ENCODE data around the gene TGFBR2. TPM values are rescaled to one million over a fixed set of nuclear protein-coding genes. Genes with fewer than 3 reads are reported as not detected.

TGFBR2 gene
- total RNA-seq, 1 experiment from 2014 or later: not detected

- no peak overlapping the region for H3K27ac ChIP-seq (ENCODE audit: low read length)
- no peaks in the 10 kb centered on the region for H3K9me3 ChIP-seq (ENCODE audit: low read length)
- no peaks in the 10 kb centered on the region for H3K36me3 ChIP-seq (ENCODE audit: insufficient read depth, low read length)
- H2AFZ ChIP-seq (ENCODE audit: low read length): no peak overlapping the region
- H3K4me1 ChIP-seq (ENCODE audit: low read length): no peaks in the 10 kb centered on the region
- no peaks in the 10 kb centered on the region for H4K20me1 ChIP-seq (ENCODE audit: insufficient read depth, low read depth, low read length)
- H3K4me3 ChIP-seq (ENCODE audit: low read length): no peak overlapping the region
- H3K9ac ChIP-seq (ENCODE audit: low read length): no peak overlapping the region
- no peak overlapping the region for H3K4me2 ChIP-seq (ENCODE audit: low read depth, low read length, poor library complexity, severe bottlenecking)
- H3K79me2 ChIP-seq (ENCODE audit: low read length): no peaks in the 10 kb centered on the region
- no peaks in the 10 kb centered on the region for H3K27me3 ChIP-seq (ENCODE audit: low read length)
- no peaks in the 10 kb centered on the region for H3K9me2 ChIP-seq (replicated peaks; ENCODE audit: insufficient read depth, low read length)
- no peak for DNase-seq
Measured at GRCh38 chr3:30613133-30613825, 6.9 kb downstream of the TGFBR2 start.

GRCh38 chr3:30614373-30614772 is 8.0 kb downstream of the TGFBR2 start:
- Histone ChIP-seq H3K9me2 (replicated peaks; ENCODE audit: insufficient read depth, low read length) (no peaks in the 10 kb centered on the region), H3K9ac (ENCODE audit: low read length) (no peak overlapping the region), H4K20me1 (ENCODE audit: insufficient read depth, low read depth, low read length) (no peaks in the 10 kb centered on the region), H3K27me3 (ENCODE audit: low read length) (no peaks in the 10 kb centered on the region), H3K4me1 (ENCODE audit: low read length) (no peaks in the 10 kb centered on the region), H3K4me2 (ENCODE audit: low read depth, low read length, poor library complexity, severe bottlenecking) (no peak overlapping the region), H3K36me3 (ENCODE audit: insufficient read depth, low read length) (no peaks in the 10 kb centered on the region), H3K4me3 (ENCODE audit: low read length) (no peak overlapping the region), H3K79me2 (ENCODE audit: low read length) (no peaks in the 10 kb centered on the region), H2AFZ (ENCODE audit: low read length) (no peak overlapping the region), H3K27ac (ENCODE audit: low read length) (no peak overlapping the region), H3K9me3 (ENCODE audit: low read length) (no peaks in the 10 kb centered on the region)
- DNase-seq: no peak

GRCh38 chr3:30614943-30615342 is 8.5 kb downstream of the TGFBR2 start:
- H3K27me3 ChIP-seq (ENCODE audit: low read length): no peaks in the 10 kb centered on the region
- no peak overlapping the region for H3K4me2 ChIP-seq (ENCODE audit: low read depth, low read length, poor library complexity, severe bottlenecking)
- no peak for DNase-seq
- H3K79me2 ChIP-seq (ENCODE audit: low read length): no peaks in the 10 kb centered on the region
- no peaks in the 10 kb centered on the region for H3K36me3 ChIP-seq (ENCODE audit: insufficient read depth, low read length)
- H3K9me3 ChIP-seq (ENCODE audit: low read length): no peaks in the 10 kb centered on the region
- H3K4me3 ChIP-seq (ENCODE audit: low read length): no peak overlapping the region
- H3K9ac ChIP-seq (ENCODE audit: low read length): no peak overlapping the region
- no peaks in the 10 kb centered on the region for H3K4me1 ChIP-seq (ENCODE audit: low read length)
- H3K9me2 ChIP-seq (replicated peaks; ENCODE audit: insufficient read depth, low read length): no peaks in the 10 kb centered on the region
- no peak overlapping the region for H2AFZ ChIP-seq (ENCODE audit: low read length)
- no peak overlapping the region for H3K27ac ChIP-seq (ENCODE audit: low read length)
- no peaks in the 10 kb centered on the region for H4K20me1 ChIP-seq (ENCODE audit: insufficient read depth, low read depth, low read length)

- Histone ChIP-seq H3K9me3 (ENCODE audit: low read length) (no peaks in the 10 kb centered on the region), H3K36me3 (ENCODE audit: insufficient read depth, low read length) (no peaks in the 10 kb centered on the region), H3K27ac (ENCODE audit: low read length) (no peak overlapping the region), H3K4me3 (ENCODE audit: low read length) (no peak overlapping the region), H3K27me3 (ENCODE audit: low read length) (no peaks in the 10 kb centered on the region), H3K4me1 (ENCODE audit: low read length) (no peaks in the 10 kb centered on the region), H3K79me2 (ENCODE audit: low read length) (no peaks in the 10 kb centered on the region), H3K4me2 (ENCODE audit: low read depth, low read length, poor library complexity, severe bottlenecking) (no peak overlapping the region), H4K20me1 (ENCODE audit: insufficient read depth, low read depth, low read length) (no peaks in the 10 kb centered on the region), H2AFZ (ENCODE audit: low read length) (no peak overlapping the region), H3K9ac (ENCODE audit: low read length) (no peak overlapping the region), H3K9me2 (replicated peaks; ENCODE audit: insufficient read depth, low read length) (no peaks in the 10 kb centered on the region)
- DNase-seq: no peak
Measured at GRCh38 chr3:30615615-30616346, 9.4 kb downstream of the TGFBR2 start.

- H3K27me3 ChIP-seq (ENCODE audit: low read length): no peaks in the 10 kb centered on the region
- H3K36me3 ChIP-seq (ENCODE audit: insufficient read depth, low read length): no peaks in the 10 kb centered on the region
- H3K4me2 ChIP-seq (ENCODE audit: low read depth, low read length, poor library complexity, severe bottlenecking): no peak overlapping the region
- no peak overlapping the region for H3K27ac ChIP-seq (ENCODE audit: low read length)
- no peaks in the 10 kb centered on the region for H3K9me3 ChIP-seq (ENCODE audit: low read length)
- no peak overlapping the region for H3K4me3 ChIP-seq (ENCODE audit: low read length)
- no peak overlapping the region for H3K9ac ChIP-seq (ENCODE audit: low read length)
- H3K4me1 ChIP-seq (ENCODE audit: low read length): no peaks in the 10 kb centered on the region
- H3K79me2 ChIP-seq (ENCODE audit: low read length): no peaks in the 10 kb centered on the region
- no peak overlapping the region for H2AFZ ChIP-seq (ENCODE audit: low read length)
- H3K9me2 ChIP-seq (replicated peaks; ENCODE audit: insufficient read depth, low read length): no peaks in the 10 kb centered on the region
- no peaks in the 10 kb centered on the region for H4K20me1 ChIP-seq (ENCODE audit: insufficient read depth, low read depth, low read length)
- no peak for DNase-seq
Measured at GRCh38 chr3:30616347-30617027, 10.1 kb downstream of the TGFBR2 start.

GRCh38 chr3:30617069-30617468 is 10.7 kb downstream of the TGFBR2 start:
- Histone ChIP-seq H3K9ac (ENCODE audit: low read length) (no peak overlapping the region), H3K9me2 (replicated peaks; ENCODE audit: insufficient read depth, low read length) (no peaks in the 10 kb centered on the region), H3K27ac (ENCODE audit: low read length) (no peak overlapping the region), H3K4me1 (ENCODE audit: low read length) (no peaks in the 10 kb centered on the region), H3K4me3 (ENCODE audit: low read length) (no peak overlapping the region), H3K27me3 (ENCODE audit: low read length) (no peaks in the 10 kb centered on the region), H3K4me2 (ENCODE audit: low read depth, low read length, poor library complexity, severe bottlenecking) (no peak overlapping the region), H3K36me3 (ENCODE audit: insufficient read depth, low read length) (no peaks in the 10 kb centered on the region), H3K9me3 (ENCODE audit: low read length) (no peaks in the 10 kb centered on the region), H4K20me1 (ENCODE audit: insufficient read depth, low read depth, low read length) (no peaks in the 10 kb centered on the region), H2AFZ (ENCODE audit: low read length) (no peak overlapping the region), H3K79me2 (ENCODE audit: low read length) (no peaks in the 10 kb centered on the region)
- no peak for DNase-seq

GRCh38 chr3:30617653-30618052 is 11.3 kb downstream of the TGFBR2 start:
- no peak overlapping the region for H3K27ac ChIP-seq (ENCODE audit: low read length)

GRCh38 chr3:30618526-30618925 is 12.1 kb downstream of the TGFBR2 start:
- Histone ChIP-seq H3K27ac (ENCODE audit: low read length) (no peak overlapping the region), H3K9me2 (replicated peaks; ENCODE audit: insufficient read depth, low read length) (no peaks in the 10 kb centered on the region), H2AFZ (ENCODE audit: low read length) (no peak overlapping the region), H3K9me3 (ENCODE audit: low read length) (no peaks in the 10 kb centered on the region), H3K4me3 (ENCODE audit: low read length) (no peak overlapping the region), H3K79me2 (ENCODE audit: low read length) (no peaks in the 10 kb centered on the region), H3K4me1 (ENCODE audit: low read length) (no peaks in the 10 kb centered on the region), H4K20me1 (ENCODE audit: insufficient read depth, low read depth, low read length) (no peaks in the 10 kb centered on the region), H3K4me2 (ENCODE audit: low read depth, low read length, poor library complexity, severe bottlenecking) (no peak overlapping the region), H3K9ac (ENCODE audit: low read length) (no peak overlapping the region), H3K36me3 (ENCODE audit: insufficient read depth, low read length) (no peaks in the 10 kb centered on the region), H3K27me3 (ENCODE audit: low read length) (no peaks in the 10 kb centered on the region)
- DNase-seq: no peak

More at GRCh38 chr3:30617653-30618052, 11.3 kb downstream of the TGFBR2 start:
- H2AFZ ChIP-seq (ENCODE audit: low read length): no peak overlapping the region
- no peaks in the 10 kb centered on the region for H4K20me1 ChIP-seq (ENCODE audit: insufficient read depth, low read depth, low read length)
- no peaks in the 10 kb centered on the region for H3K9me2 ChIP-seq (replicated peaks; ENCODE audit: insufficient read depth, low read length)
- H3K4me2 ChIP-seq (ENCODE audit: low read depth, low read length, poor library complexity, severe bottlenecking): no peak overlapping the region
- DNase-seq: no peak
- no peaks in the 10 kb centered on the region for H3K4me1 ChIP-seq (ENCODE audit: low read length)
- H3K9me3 ChIP-seq (ENCODE audit: low read length): no peaks in the 10 kb centered on the region
- no peak overlapping the region for H3K9ac ChIP-seq (ENCODE audit: low read length)
- H3K36me3 ChIP-seq (ENCODE audit: insufficient read depth, low read length): no peaks in the 10 kb centered on the region
- H3K79me2 ChIP-seq (ENCODE audit: low read length): no peaks in the 10 kb centered on the region
- no peak overlapping the region for H3K4me3 ChIP-seq (ENCODE audit: low read length)
- H3K27me3 ChIP-seq (ENCODE audit: low read length): no peaks in the 10 kb centered on the region
